Superior temporal gyrus (tissue), 1 donor: ENCODE data around the gene FUT4.
"Not testable (repeated sequence)": the region's sequence is repeated elsewhere in the genome, so short reads cannot be mapped to it uniquely, and the experiment has no call there.

Experiments used
- DNase-seq: peaks from one replicate; pipeline ENCODE4 v3.0.0-alpha.2; 2016; ENCODE audit errors: extremely low spot score

The FUT4 gene

GRCh38 chr11:94567181-94567670 lies 23.5 kb downstream of the FUT4 start, which contains the start of gene PIWIL4:
Gene PIWIL4 (plus strand): TSS chr11:94567368. CDS start chr11:94567519, 151 bp downstream.
- DNase-seq: no peak

GRCh38 chr11:94568200-94568599 lies 24.5 kb downstream of the FUT4 start:
- DNase-seq: no peak

- no peak for DNase-seq
Observed at GRCh38 chr11:94568717-94569116, 25.0 kb downstream of the FUT4 start.

GRCh38 chr11:94572975-94573374 lies 29.3 kb downstream of the FUT4 start:
- DNase-seq: not testable (repeated sequence)

- DNase-seq: no peak
Observed at GRCh38 chr11:94574193-94574961, 30.7 kb downstream of the FUT4 start.

- DNase-seq: no peak
Observed at GRCh38 chr11:94576306-94576705, 32.6 kb downstream of the FUT4 start.

- DNase-seq: no peak
Observed at GRCh38 chr11:94577841-94578240, 34.1 kb downstream of the FUT4 start.

GRCh38 chr11:94581926-94582325 lies 38.2 kb downstream of the FUT4 start:
- DNase-seq: no peak

GRCh38 chr11:94583213-94583865 lies 39.6 kb downstream of the FUT4 start:
- no peak for DNase-seq

GRCh38 chr11:94583866-94584500 lies 40.3 kb downstream of the FUT4 start:
- no peak for DNase-seq

GRCh38 chr11:94584978-94585377 lies 41.3 kb downstream of the FUT4 start:
- no peak for DNase-seq

GRCh38 chr11:94585399-94585798 lies 41.7 kb downstream of the FUT4 start:
- DNase-seq: no peak

- peak; percentile 67 for DNase-seq
Observed at GRCh38 chr11:94586546-94586945, 42.8 kb downstream of the FUT4 start.

GRCh38 chr11:94586978-94587377 lies 43.3 kb downstream of the FUT4 start:
- no peak for DNase-seq

GRCh38 chr11:94588366-94588942 lies 44.7 kb downstream of the FUT4 start:
- no peak for DNase-seq

- no peak for DNase-seq
Observed at GRCh38 chr11:94590352-94591041, 46.8 kb downstream of the FUT4 start.

GRCh38 chr11:94593030-94593429 lies 49.3 kb downstream of the FUT4 start:
- DNase-seq: no peak

- no peak for DNase-seq
Observed at GRCh38 chr11:94595076-94595475, 51.4 kb downstream of the FUT4 start.

- no peak for DNase-seq
Observed at GRCh38 chr11:94597896-94598295, 54.2 kb downstream of the FUT4 start.
